NCI-H1105 treated with DMSO at 0.1 percent for 48 hours (cell line): Measurements from ENCODE around the gene SLC2A6.

ENCODE experiments used
- DNase-seq: peaks from one replicate; lab custom pipeline; 2025; lab: John Stamatoyannopoulos, UW

The SLC2A6 gene

GRCh38 chr9:133478851-133479711, at the start of gene SLC2A6:
Gene SLC2A6, minus strand, starts transcription at chr9:133479099. Its CDS starts 40 bp downstream, at chr9:133479059.
- peak; percentile 87 for DNase-seq

- no peak for DNase-seq
Measured at GRCh38 chr9:133528001-133528875, 49.3 kb upstream of the SLC2A6 start.

- DNase-seq: no peak
Measured at GRCh38 chr9:133527444-133527920, 48.6 kb upstream of the SLC2A6 start.

- DNase-seq: no peak
Measured at GRCh38 chr9:133526721-133527321, 47.9 kb upstream of the SLC2A6 start.

GRCh38 chr9:133525677-133526076, 46.8 kb upstream of the SLC2A6 start:
- DNase-seq: no peak

- no peak for DNase-seq
Measured at GRCh38 chr9:133524679-133525228, 45.9 kb upstream of the SLC2A6 start, which contains the start of gene MYMK. Gene MYMK, minus strand, starts transcription at chr9:133524959. Its CDS starts 115 bp downstream, at chr9:133524844.

- no peak for DNase-seq
Measured at GRCh38 chr9:133524146-133524545, 45.2 kb upstream of the SLC2A6 start.

- no peak for DNase-seq
Measured at GRCh38 chr9:133523106-133523505, 44.2 kb upstream of the SLC2A6 start.

GRCh38 chr9:133522073-133522910, 43.4 kb upstream of the SLC2A6 start:
- DNase-seq: no peak

GRCh38 chr9:133521122-133522072, 42.5 kb upstream of the SLC2A6 start:
- DNase-seq: no peak

- no peak for DNase-seq
Measured at GRCh38 chr9:133520121-133520835, 41.4 kb upstream of the SLC2A6 start.

GRCh38 chr9:133519693-133520092, 40.8 kb upstream of the SLC2A6 start:
- DNase-seq: no peak

GRCh38 chr9:133518706-133519449, 40.0 kb upstream of the SLC2A6 start:
- no peak for DNase-seq

GRCh38 chr9:133518200-133518599, 39.3 kb upstream of the SLC2A6 start:
- peak; percentile 64 for DNase-seq

- no peak for DNase-seq
Measured at GRCh38 chr9:133517711-133518110, 38.8 kb upstream of the SLC2A6 start.

- no peak for DNase-seq
Measured at GRCh38 chr9:133516961-133517350, 38.1 kb upstream of the SLC2A6 start.

- no peak for DNase-seq
Measured at GRCh38 chr9:133516256-133516960, 37.5 kb upstream of the SLC2A6 start.
